ENCODE data around the gene DIAPH1. TPM values are rescaled to one million over a fixed set of nuclear protein-coding genes. Genes with fewer than 3 reads are reported as not detected.

The DIAPH1 gene
- total RNA-seq, 4 donors from 2014 or later = 55.4 to 150 (median 91.4) TPM

DNA sequence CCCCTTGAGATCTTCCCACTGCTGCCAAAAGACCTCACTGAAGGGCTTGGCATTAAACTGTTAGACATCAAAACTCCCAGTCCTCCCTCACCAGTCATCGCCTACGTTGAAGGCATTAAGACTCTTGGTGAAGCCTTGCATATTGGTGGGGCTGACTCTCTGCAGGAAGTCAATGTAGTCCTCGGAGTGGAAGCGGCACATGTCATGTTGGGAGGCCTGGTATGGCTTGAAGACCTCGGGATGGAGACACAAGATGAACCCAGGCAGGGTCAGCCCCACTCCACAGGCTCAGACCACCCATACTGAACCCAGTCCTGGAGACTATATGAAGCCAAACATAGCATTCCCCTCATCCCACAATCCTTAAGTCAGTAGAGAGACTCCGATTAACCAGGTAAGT, 15.9 kb upstream of the DIAPH1 start:
- Histone ChIP-seq H3K36me3 (peaks cover 0 to 5% (median under 1%) of the 10 kb centered on the region in 4 donors), H3K4me1 (peaks cover 15 to 31% (median 26%) of the 10 kb centered on the region in 4 donors), H3K4me3 (no peak overlapping the region), H3K27me3 (no peaks in the 10 kb centered on the region), H3K27ac (no peak overlapping the region), H3K9me3 (no peaks in the 10 kb centered on the region)
- TF ChIP-seq EP300 (IDR thresholded peaks at IDR 0.05; ENCODE audit: low read depth) = no peak
- TF ChIP-seq POLR2AphosphoS5 (IDR thresholded peaks at IDR 0.05) = no peak
- TF ChIP-seq POLR2A (IDR thresholded peaks at IDR 0.05) = no peak
- TF ChIP-seq, protein P1, sequence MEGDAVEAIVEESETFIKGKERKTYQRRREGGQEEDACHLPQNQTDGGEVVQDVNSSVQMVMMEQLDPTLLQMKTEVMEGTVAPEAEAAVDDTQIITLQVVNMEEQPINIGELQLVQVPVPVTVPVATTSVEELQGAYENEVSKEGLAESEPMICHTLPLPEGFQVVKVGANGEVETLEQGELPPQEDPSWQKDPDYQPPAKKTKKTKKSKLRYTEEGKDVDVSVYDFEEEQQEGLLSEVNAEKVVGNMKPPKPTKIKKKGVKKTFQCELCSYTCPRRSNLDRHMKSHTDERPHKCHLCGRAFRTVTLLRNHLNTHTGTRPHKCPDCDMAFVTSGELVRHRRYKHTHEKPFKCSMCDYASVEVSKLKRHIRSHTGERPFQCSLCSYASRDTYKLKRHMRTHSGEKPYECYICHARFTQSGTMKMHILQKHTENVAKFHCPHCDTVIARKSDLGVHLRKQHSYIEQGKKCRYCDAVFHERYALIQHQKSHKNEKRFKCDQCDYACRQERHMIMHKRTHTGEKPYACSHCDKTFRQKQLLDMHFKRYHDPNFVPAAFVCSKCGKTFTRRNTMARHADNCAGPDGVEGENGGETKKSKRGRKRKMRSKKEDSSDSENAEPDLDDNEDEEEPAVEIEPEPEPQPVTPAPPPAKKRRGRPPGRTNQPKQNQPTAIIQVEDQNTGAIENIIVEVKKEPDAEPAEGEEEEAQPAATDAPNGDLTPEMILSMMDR (IDR thresholded peaks at IDR 0.05) = no peak
- intact Hi-C loops (cut with DNase I; ENCODE audit: low total_unique reads) (no loop called here), in situ Hi-C loops (cut with MboI; ENCODE audit: low pct_ligation_motif_present in 1 of 4, low pct_unique_long_range_greater_than_20kb in 1 of 4, low sequenced_read_pairs in 3 of 4) (no loop called here)
- WGBS, 2 donors (ENCODE audit: low coverage in 1 of 2) = 87 to 100% methylated on average over 1 to 6 of the region's 6 CpGs
- no peak for DNase-seq

DNA sequence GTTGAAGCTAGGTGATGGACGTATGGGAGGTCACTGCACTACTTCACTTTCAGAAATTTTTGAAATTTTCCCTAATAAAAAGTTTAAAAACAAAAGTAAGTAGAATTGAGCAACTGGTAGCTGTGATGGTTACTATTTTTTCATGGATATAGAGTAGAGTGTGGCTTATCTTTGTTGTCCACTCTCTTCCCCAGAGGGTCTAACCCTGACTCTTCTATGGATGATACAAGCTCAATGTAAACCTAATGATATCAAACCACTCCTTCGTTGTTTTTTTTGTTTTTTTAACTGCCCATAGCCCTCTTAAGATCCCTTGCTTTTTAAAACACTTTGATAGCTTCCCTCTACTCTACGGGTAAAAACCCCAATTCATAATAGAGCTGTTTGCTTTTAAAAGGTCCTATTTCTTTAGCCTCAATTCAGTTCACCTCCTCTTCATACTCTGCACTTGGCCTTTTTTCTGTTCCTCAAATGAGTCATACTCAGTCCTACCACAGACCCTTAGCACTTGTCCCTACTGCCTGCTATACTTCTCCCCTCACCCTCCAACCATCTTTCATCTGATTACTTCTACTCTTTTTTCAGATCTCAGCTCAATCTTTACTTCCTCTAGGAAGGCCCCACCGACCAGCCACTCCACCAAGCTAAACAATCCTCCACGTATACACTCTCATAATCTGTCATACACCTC, 15.2 kb upstream of the DIAPH1 start:
- no peaks in the 10 kb centered on the region for H3K9me3 ChIP-seq
- in situ Hi-C loops (cut with MboI; ENCODE audit: low pct_ligation_motif_present in 1 of 4, low pct_unique_long_range_greater_than_20kb in 1 of 4, low sequenced_read_pairs in 3 of 4) (no loop called here), intact Hi-C loops (cut with DNase I; ENCODE audit: low total_unique reads) (no loop called here)
- no peak overlapping the region for H3K27ac ChIP-seq
- TF ChIP-seq, protein P1 (IDR thresholded peaks at IDR 0.05) = no peak
- TF ChIP-seq POLR2A (IDR thresholded peaks at IDR 0.05) = no peak
- TF ChIP-seq EP300 (IDR thresholded peaks at IDR 0.05; ENCODE audit: low read depth) = no peak
- no peaks in the 10 kb centered on the region for H3K27me3 ChIP-seq
- H3K4me1 ChIP-seq = peaks cover 15 to 31% (median 26%) of the 10 kb centered on the region in 4 donors
- no peak for DNase-seq
- H3K36me3 ChIP-seq = peaks cover 0 to 12% (median 4%) of the 10 kb centered on the region in 4 donors
- no peak overlapping the region for H3K4me3 ChIP-seq
- 70 to 80% methylated on average over 5 of the region's 5 CpGs for WGBS, 2 donors (ENCODE audit: low coverage in 1 of 2)

DNA sequence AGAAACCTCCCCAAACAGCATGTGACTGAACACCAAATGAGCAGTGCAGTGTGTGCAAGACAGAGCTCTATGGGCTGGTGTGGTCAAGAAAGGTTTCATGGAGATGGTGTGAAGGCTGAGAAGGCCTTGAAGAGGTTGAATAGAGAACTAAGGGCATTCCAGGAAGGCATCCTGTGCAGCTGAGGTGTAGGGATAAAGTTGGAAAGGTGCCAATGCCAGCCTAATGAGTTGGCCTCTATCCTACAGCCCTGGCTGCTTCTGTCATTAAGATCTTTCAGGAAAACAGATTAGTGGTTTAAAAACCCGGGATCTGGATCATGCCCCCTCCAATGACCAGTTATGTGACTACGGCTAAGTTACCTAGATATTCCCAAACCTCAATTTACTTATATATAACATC, 13.8 kb upstream of the DIAPH1 start:
- no peak overlapping the region for H3K27ac ChIP-seq
- H3K4me3 ChIP-seq = no peak overlapping the region
- H3K4me1 ChIP-seq = peaks cover 14 to 25% (median 20%) of the 10 kb centered on the region in 4 donors
- in situ Hi-C loops (cut with MboI; ENCODE audit: low pct_ligation_motif_present in 1 of 4, low pct_unique_long_range_greater_than_20kb in 1 of 4, low sequenced_read_pairs in 3 of 4) = no loop called here
- intact Hi-C loops (cut with DNase I; ENCODE audit: low total_unique reads) = no loop called here
- no peak for DNase-seq
- H3K9me3 ChIP-seq = no peaks in the 10 kb centered on the region
- H3K36me3 ChIP-seq = peaks cover 0 to 25% (median 12%) of the 10 kb centered on the region in 4 donors
- no peaks in the 10 kb centered on the region for H3K27me3 ChIP-seq
- WGBS, 2 donors (ENCODE audit: low coverage in 1 of 2) = 88 to 93% methylated on average over 2 of the region's 2 CpGs
- TF ChIP-seq EP300 (IDR thresholded peaks at IDR 0.05; ENCODE audit: low read depth) = no peak
- TF ChIP-seq, protein P1 (IDR thresholded peaks at IDR 0.05) = no peak
- no peak for TF ChIP-seq POLR2A (IDR thresholded peaks at IDR 0.05)
- TF ChIP-seq POLR2AphosphoS5 (IDR thresholded peaks at IDR 0.05) = no peak

DNA sequence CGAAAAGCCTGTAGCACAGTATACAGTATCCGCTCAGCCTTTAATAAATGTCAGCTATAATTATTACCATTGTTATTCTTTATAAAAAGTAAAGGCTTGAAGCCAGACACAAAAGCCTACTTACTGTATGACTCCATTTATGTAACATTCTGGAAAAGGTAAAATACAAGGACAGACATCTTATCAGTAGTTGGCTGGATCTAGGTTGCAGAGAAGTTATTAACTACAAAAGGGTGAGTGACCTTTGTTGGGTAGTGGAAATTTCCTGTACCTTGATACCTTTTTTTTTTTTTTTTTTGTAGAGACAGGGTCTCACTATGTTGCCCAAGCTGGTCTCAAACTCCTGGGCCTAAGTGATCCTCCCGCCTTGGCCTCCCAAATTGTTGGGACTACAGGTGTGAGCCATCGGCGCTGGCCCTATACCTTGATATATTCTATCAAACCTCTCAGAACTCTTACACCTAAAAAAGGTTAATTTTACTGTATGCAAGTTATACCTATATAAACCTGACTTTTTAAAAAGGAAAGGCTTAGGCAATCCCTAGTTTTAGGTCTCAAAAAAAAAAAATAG, 11.9 kb upstream of the DIAPH1 start:
- 94 to 97% methylated on average over 4 to 5 of the region's 5 CpGs for WGBS, 2 donors (ENCODE audit: low coverage in 1 of 2)
- peaks cover 0 to 33% (median 16%) of the 10 kb centered on the region in 4 donors for H3K36me3 ChIP-seq
- intact Hi-C loops (cut with DNase I; ENCODE audit: low total_unique reads) = no loop called here

More for the DNA sequence above, 11.9 kb upstream of the DIAPH1 start:
- in situ Hi-C loops (cut with MboI; ENCODE audit: low pct_ligation_motif_present in 1 of 4, low pct_unique_long_range_greater_than_20kb in 1 of 4, low sequenced_read_pairs in 3 of 4) = no loop called here
- Histone ChIP-seq H3K9me3 (no peaks in the 10 kb centered on the region), H3K4me1 (peaks cover 5 to 14% (median 10%) of the 10 kb centered on the region in 4 donors), H3K27me3 (no peaks in the 10 kb centered on the region), H3K4me3 (no peak overlapping the region), H3K27ac (no peak overlapping the region)
- TF ChIP-seq POLR2A (IDR thresholded peaks at IDR 0.05) (no peak), POLR2AphosphoS5 (IDR thresholded peaks at IDR 0.05) (no peak), EP300 (IDR thresholded peaks at IDR 0.05; ENCODE audit: low read depth) (no peak)
- TF ChIP-seq, protein P1 (IDR thresholded peaks at IDR 0.05) = no peak
- no peak for DNase-seq

All from transverse colon (tissue), 4 donors.